Tibial nerve (tissue), 4 donors: ENCODE data around the gene CEACAM1.

Experiments
- CTCF ChIP-seq, 5 experiments: fragments of 200-600 bp in 3 of 5; fragments of 450-650 bp in 2 of 5; sonication (generic) in 3 of 5; IDR thresholded peaks; one replicate each; pipeline ENCODE4 v1.5.1; 2016 to 2019; ENCODE audit warnings: antibody characterized with exemption in 5 of 5, mild to moderate bottlenecking in 3 of 5, moderate library complexity in 2 of 5
- EP300 ChIP-seq, 2 donors: sonication (generic); formaldehyde crosslinking; IDR thresholded peaks; one replicate each; pipeline ENCODE4 v1.6.1; 2017; ENCODE audit warnings: antibody characterized with exemption in 2 of 2, mild to moderate bottlenecking in 1 of 2

- no peak for TF ChIP-seq CTCF (IDR thresholded peaks at IDR 0.05)
- no peak for TF ChIP-seq EP300 (IDR thresholded peaks at IDR 0.05)
Measured at GRCh38 chr19:42524943-42525342, 3.3 kb downstream of the CEACAM1 start.
